A549 (cell line): ENCODE results near the gene ADD2.

Experiments
- CTCF ChIP-seq: fragments of >200 bp; sonication (Bioruptor Twin); formaldehyde crosslinking; IDR thresholded peaks from 3 replicates; pipeline ENCODE4 v1.5.1; 2016
- FOXS1 ChIP-seq: fragments of 250-450 bp; sonication (Bioruptor Pico); IDR thresholded peaks from 2 replicates; pipeline ENCODE4 v1.5.0; 2020; ENCODE audit warnings: mild to moderate bottlenecking, moderate library complexity
- HES2 ChIP-seq: fragments of >200 bp; sonication (Bioruptor Twin); formaldehyde crosslinking; IDR thresholded peaks from 2 replicates; pipeline ENCODE4 v1.6.1; 2016
- MAX ChIP-seq: IDR thresholded peaks from 2 replicates; pipeline ENCODE4 v1.6.1; 2012
- POLR2A ChIP-seq: IDR thresholded peaks from 2 replicates; pipeline ENCODE4 v1.6.1; 2012; ENCODE audit warnings: mild to moderate bottlenecking, low read length
- RAD21 ChIP-seq, 2 experiments: fragments of >200 bp in 1 of 2; sonication (Bioruptor Twin) in 1 of 2; formaldehyde crosslinking in 1 of 2; IDR thresholded peaks in 1 of 2; conservative IDR thresholded peaks in 1 of 2; 2 replicates in 1 of 2; 3 replicates in 1 of 2; pipeline ENCODE4 v1.6.1; 2012 to 2018; ENCODE audit warnings: inconsistent platforms in 1 of 2
- REST ChIP-seq: fragments of 200-600 bp; sonication (generic); IDR thresholded peaks from 2 replicates; pipeline ENCODE4 v1.6.1; 2016; ENCODE audit warnings: antibody characterized with exemption, mild to moderate bottlenecking, moderate library complexity
- SMC3 ChIP-seq: fragments of >200 bp; sonication (Bioruptor Twin); formaldehyde crosslinking; IDR thresholded peaks from 3 replicates; pipeline ENCODE4 v1.6.1; 2018; ENCODE audit warnings: inconsistent platforms
- ZNF302 ChIP-seq: fragments of 250-450 bp; sonication (Bioruptor Pico); IDR thresholded peaks from 2 replicates; pipeline ENCODE4 v1.9.0; 2021; ENCODE audit warnings: inconsistent platforms, mild to moderate bottlenecking, moderate library complexity

- TF ChIP-seq POLR2A (no peak), FOXS1 (no peak), ZNF302 (CRISPR knock-in tag) (no peak), RAD21 (conservative IDR thresholded peaks at IDR 0.05 in 1 of 2, IDR thresholded peaks at IDR 0.05 in 1 of 2) (no peak), HES2 (no peak), CTCF (no peak), SMC3 (no peak), MAX (no peak), REST (no peak)
These were observed 97.4 kb downstream of the ADD2 start for GRCh38 chr2:70670626-70671025.
